Occipital lobe (tissue), 2 donors: ENCODE data around the gene TMOD1. TPM values are rescaled to one million over a fixed set of nuclear protein-coding genes. Genes with fewer than 3 reads are reported as not detected.
"Not testable (repeated sequence)": the region's sequence is repeated elsewhere in the genome, so short reads cannot be mapped to it uniquely, and the experiment has no call there.

ENCODE experiments used
- DNase-seq: peaks from one replicate; lab custom pipeline; 2025; lab: John Stamatoyannopoulos, UW
- total RNA-seq: library from RNA; depleted of rRNA; stranded (reverse); fragments of >200 nt; gene quantifications from one replicate; pipeline ENCODE4 v1.2.3, GENCODE V29; 2014

The TMOD1 gene
- total RNA-seq, 1 donor from 2014 or later, result 22.8 TPM

DNA sequence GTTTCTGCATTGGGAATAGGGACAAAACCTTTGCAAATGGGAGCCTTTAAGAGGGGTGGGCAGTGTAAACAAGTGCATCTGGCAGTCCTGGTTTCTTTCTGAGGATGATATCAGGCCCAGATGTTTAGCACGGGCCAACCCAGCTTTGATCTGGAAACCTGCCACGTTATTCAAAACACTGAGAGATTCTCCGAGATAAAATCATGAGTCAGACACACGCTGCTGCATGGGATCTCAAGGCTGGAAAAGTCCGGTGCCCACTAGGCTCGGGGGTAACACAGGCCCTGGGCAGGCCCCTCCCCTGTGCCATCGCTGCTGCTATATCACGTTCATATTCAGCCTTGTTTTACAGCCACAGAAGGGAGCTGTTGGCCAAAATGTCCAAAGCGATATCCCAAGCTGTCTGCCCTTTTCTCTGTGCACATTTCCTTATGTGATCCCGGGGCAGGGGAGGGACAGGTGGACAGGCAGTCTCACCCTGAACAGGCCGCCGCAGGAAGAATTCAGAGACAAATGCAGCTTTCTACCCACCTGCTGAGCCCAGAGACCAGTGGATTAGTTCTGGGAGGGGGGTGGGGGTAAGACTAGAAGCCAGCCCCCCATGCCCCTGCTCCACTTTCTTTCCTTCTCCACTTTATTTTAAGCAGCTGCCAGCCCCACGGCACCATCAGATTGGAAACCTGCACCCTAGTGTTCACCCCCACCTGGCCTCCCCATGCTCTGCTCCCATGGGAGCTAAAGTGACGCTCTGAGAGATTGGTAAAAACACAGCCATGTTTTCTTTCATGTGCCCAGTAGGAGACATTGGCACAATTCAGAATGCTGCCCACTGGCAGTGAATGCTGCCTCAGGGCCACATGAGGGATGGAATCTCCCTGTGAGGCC, 63.1 kb downstream of the TMOD1 start:
- DNase-seq, result peak; percentile 47

GRCh38 chr9:97565262-97565661, 63.8 kb downstream of the TMOD1 start:
- DNase-seq, result no peak

GRCh38 chr9:97567182-97567893, 65.9 kb downstream of the TMOD1 start:
- DNase-seq, result no peak

DNA sequence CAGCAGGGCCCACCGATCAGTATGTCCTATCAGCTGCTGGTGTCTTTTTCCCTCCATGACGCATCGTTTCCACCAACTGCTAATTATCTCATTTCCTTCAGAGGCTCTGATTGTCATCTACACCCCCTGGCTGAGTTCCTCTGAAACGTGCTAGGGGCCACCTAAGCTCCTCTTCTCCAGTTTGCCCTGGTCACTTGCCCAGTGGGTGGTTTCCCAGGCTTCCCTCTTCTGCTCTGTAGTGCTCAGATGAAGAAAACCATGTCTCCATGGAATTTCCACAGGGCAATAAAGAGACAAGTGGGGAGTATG, 66.4 kb downstream of the TMOD1 start:
- no peak for DNase-seq

- DNase-seq, result no peak
These were observed 67.2 kb downstream of the TMOD1 start for GRCh38 chr9:97568461-97569275.

DNA sequence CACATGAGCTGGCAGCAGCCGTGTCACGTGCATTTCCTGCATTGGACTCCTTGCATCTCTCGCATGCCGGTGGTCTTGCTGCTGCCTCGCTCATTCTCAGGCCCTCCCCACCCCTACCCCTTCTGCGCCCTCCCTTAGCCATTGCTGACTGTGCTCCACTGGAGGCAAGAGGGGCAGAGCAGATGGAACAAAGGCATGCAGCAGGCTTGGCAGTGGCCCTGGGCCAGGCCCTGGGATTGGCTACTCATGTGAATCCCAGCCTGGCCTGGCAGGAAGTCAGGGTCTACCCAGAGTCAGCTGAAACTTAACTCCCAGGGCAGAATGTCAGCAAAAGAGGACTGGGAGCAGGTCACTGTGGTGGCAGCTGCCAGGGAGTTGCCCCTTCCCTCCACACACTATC, 69.4 kb downstream of the TMOD1 start:
- DNase-seq, result peak; percentile 26

- DNase-seq, result no peak
These were observed 70.2 kb downstream of the TMOD1 start for GRCh38 chr9:97571664-97572063.

DNA sequence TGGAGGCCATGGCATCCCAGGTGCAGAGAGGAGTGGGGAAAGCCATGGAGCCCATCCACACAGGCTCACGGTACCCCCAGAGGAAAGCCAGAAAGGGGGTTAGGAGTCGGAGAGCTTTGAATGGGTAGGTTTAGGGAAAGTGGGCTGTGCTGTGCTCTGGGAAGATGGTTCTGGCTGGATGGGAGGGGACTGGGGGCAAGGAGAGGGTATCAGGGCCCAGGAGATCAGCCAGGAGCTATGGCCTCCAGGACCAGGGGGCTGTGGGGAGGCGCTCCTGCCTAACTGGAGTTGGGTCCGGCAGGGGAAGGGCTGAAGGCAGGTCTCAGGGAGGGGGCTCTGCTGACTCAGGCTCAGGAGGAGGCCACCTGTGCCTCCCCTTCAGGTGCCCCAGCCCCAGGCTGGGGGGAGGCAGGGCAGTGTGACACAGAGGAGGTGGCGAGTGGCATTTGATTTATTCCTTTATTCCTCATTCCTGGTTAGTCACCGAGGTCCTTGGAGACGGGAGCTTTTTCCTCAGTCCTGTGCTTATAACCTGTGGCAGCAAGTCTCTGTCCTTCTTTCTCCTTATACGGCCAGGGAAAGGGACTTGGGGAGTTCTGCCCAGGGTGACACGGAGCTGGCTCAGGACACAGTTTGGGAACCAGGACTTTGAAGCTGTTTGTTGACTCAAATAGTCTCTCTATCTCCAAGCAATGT, 70.9 kb downstream of the TMOD1 start:
- DNase-seq, result no peak

GRCh38 chr9:97572892-97573365, 71.5 kb downstream of the TMOD1 start:
- DNase-seq, result no peak

DNA sequence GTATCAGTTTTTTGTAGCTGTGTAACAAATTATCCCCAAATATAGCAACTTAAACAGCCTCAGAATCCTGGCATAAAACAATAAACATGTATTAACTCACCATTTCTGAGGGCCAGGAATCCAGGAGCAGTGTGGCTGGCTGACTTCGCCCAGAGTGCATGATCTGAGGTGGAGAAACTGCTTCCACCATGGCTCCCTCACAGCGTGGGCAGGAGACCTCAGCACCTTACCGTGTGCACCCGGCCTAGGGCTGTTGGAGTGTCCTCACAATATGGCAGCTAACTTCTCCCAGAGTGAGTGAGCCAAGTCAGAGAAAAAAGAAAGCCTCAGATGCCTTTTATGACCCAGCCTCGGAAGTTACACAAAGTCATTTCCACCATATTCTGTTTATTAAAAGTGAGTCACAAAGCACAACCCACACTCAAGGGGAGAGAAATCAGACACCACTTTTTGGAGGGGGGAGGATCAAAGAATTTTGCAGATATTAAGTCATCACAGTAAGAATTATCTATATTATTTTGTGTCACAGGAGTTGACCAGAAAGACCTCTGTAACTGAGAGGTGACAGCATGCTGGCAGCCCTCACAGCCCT, 72.1 kb downstream of the TMOD1 start:
- no peak for DNase-seq

DNA sequence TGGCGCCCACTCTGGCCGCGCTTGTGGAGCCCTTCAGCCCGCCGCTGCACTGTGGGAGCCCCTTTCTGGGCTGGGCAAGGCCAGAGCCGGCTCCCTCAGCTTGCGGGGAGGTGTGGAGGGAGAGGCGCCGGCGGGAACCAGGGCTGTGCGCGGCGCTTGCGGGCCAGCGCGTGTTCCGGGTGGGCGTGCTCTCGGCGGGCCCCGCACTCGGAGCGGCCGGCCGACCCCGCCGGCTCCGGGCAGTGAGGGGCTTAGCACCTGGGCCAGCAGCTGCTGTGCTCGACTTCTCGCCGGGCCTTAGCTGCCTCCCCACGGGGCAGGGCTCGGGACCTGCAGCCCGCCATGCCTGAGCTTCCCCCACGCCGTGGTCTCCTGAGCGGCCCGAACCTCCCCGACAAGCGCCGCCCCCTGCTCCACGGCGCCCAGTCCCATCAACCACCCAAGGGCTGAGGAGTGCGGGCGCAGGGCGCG, 72.7 kb downstream of the TMOD1 start:
- not testable (repeated sequence) for DNase-seq

GRCh38 chr9:97574921-97575672, 73.6 kb downstream of the TMOD1 start:
- not testable (repeated sequence) for DNase-seq

- no peak for DNase-seq
These were observed 74.3 kb downstream of the TMOD1 start for GRCh38 chr9:97575673-97576200.

- DNase-seq, result no peak
These were observed 75.6 kb downstream of the TMOD1 start for GRCh38 chr9:97577051-97577450.

- no peak for DNase-seq
These were observed 77.4 kb downstream of the TMOD1 start for GRCh38 chr9:97578846-97579245.

- DNase-seq, result no peak
These were observed 78.4 kb downstream of the TMOD1 start for GRCh38 chr9:97579914-97580313.

GRCh38 chr9:97581590-97581989, 80.1 kb downstream of the TMOD1 start:
- DNase-seq, result not testable (repeated sequence)

- DNase-seq, result not testable (repeated sequence)
These were observed 83.3 kb downstream of the TMOD1 start for GRCh38 chr9:97584778-97585177.

- DNase-seq, result not testable (repeated sequence)
These were observed 85.4 kb downstream of the TMOD1 start for GRCh38 chr9:97586909-97587308.

DNA sequence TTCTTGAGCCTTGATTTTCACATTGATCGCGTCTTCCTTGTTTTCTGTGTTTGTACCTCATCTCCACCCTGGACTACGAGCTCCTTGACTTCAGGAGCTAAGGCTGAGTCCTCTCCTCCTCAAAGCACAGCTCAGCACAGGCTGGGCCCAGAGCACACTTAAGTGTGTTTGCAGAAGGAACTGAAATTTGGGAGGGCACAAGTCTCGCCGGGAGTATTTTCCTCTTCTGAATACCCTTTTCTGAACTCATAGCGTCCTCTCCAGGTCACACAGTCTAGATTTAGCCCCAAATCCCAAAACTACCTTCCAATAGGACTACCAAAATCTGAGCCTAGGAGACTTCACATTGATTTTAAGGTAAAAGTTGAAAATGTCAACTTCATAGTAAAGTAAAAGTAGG, 90.1 kb downstream of the TMOD1 start:
- no peak for DNase-seq
